Measurements from ENCODE around the gene JCHAIN. TPM values are rescaled to one million over a fixed set of nuclear protein-coding genes. Genes with fewer than 3 reads are reported as not detected.
"Not testable (repeated sequence)": the region's sequence is repeated elsewhere in the genome, so short reads cannot be mapped to it uniquely, and the experiment has no call there.

Gene JCHAIN
- total RNA-seq, 2 donors from 2014 or later: not detected

- no peak overlapping the region for H3K27ac Mint-ChIP-seq
- no peak for ATAC-seq (replicated peaks)
These were observed 10.3 kb upstream of the JCHAIN start for GRCh38 chr4:70676554-70677090.

GRCh38 chr4:70674731-70675130, 8.4 kb upstream of the JCHAIN start:
- H3K27ac Mint-ChIP-seq: no peak overlapping the region
- H3K9me3 Mint-ChIP-seq: no peaks in the 10 kb centered on the region
- H3K36me3 Mint-ChIP-seq (ENCODE audit: low read depth): no peaks in the 10 kb centered on the region
- H3K4me1 Mint-ChIP-seq: peaks cover 6% of the 10 kb centered on the region
- no peak overlapping the region for H3K4me3 Mint-ChIP-seq
- no peak for ATAC-seq (replicated peaks)
- peaks cover 11% of the 10 kb centered on the region for H3K27me3 Mint-ChIP-seq

More at GRCh38 chr4:70676554-70677090, 10.3 kb upstream of the JCHAIN start:
- Mint-ChIP-seq H3K9me3 (no peaks in the 10 kb centered on the region), H3K4me1 (peaks cover 6% of the 10 kb centered on the region), H3K4me3 (no peak overlapping the region), H3K36me3 (ENCODE audit: low read depth) (no peaks in the 10 kb centered on the region), H3K27me3 (peaks cover 4% of the 10 kb centered on the region)

GRCh38 chr4:70674191-70674590, 7.9 kb upstream of the JCHAIN start:
- H3K4me1 Mint-ChIP-seq: peaks cover 6% of the 10 kb centered on the region
- H3K9me3 Mint-ChIP-seq: no peaks in the 10 kb centered on the region
- H3K4me3 Mint-ChIP-seq: no peak overlapping the region

GRCh38 chr4:70671091-70671490, 4.8 kb upstream of the JCHAIN start:
- Mint-ChIP-seq H3K4me3 (no peak overlapping the region), H3K4me1 (no peaks in the 10 kb centered on the region), H3K27me3 (peaks cover 11% of the 10 kb centered on the region), H3K27ac (no peak overlapping the region), H3K9me3 (no peaks in the 10 kb centered on the region), H3K36me3 (ENCODE audit: low read depth) (no peaks in the 10 kb centered on the region)
- ATAC-seq (replicated peaks): no peak

More at GRCh38 chr4:70674191-70674590, 7.9 kb upstream of the JCHAIN start:
- H3K27ac Mint-ChIP-seq: no peak overlapping the region
- peaks cover 11% of the 10 kb centered on the region for H3K27me3 Mint-ChIP-seq
- ATAC-seq (replicated peaks): no peak
- H3K36me3 Mint-ChIP-seq (ENCODE audit: low read depth): no peaks in the 10 kb centered on the region

GRCh38 chr4:70670332-70671014, 4.2 kb upstream of the JCHAIN start:
- ATAC-seq (replicated peaks): no peak
- Mint-ChIP-seq H3K27me3 (peaks cover 11% of the 10 kb centered on the region), H3K4me3 (no peak overlapping the region), H3K36me3 (ENCODE audit: low read depth) (no peaks in the 10 kb centered on the region), H3K4me1 (no peaks in the 10 kb centered on the region), H3K9me3 (no peaks in the 10 kb centered on the region), H3K27ac (no peak overlapping the region)

GRCh38 chr4:70667740-70668535, 1.6 kb upstream of the JCHAIN start:
- Mint-ChIP-seq H3K36me3 (ENCODE audit: low read depth) (no peaks in the 10 kb centered on the region), H3K27ac (no peak overlapping the region), H3K27me3 (peaks cover 7% of the 10 kb centered on the region), H3K4me1 (no peaks in the 10 kb centered on the region), H3K9me3 (no peaks in the 10 kb centered on the region), H3K4me3 (no peak overlapping the region)
- ATAC-seq (replicated peaks): no peak

GRCh38 chr4:70661309-70661922, 4.9 kb downstream of the JCHAIN start:
- H3K27me3 Mint-ChIP-seq, H3K9me3 Mint-ChIP-seq: not testable (repeated sequence)

GRCh38 chr4:70660106-70660505, 6.2 kb downstream of the JCHAIN start:
- Mint-ChIP-seq H3K36me3 (ENCODE audit: low read depth) (no peaks in the 10 kb centered on the region), H3K27me3 (no peaks in the 10 kb centered on the region), H3K4me1 (no peaks in the 10 kb centered on the region), H3K9me3 (no peaks in the 10 kb centered on the region), H3K27ac (no peak overlapping the region), H3K4me3 (no peak overlapping the region)
- no peak for ATAC-seq (replicated peaks)

More at GRCh38 chr4:70661309-70661922, 4.9 kb downstream of the JCHAIN start:
- H3K27ac Mint-ChIP-seq; H3K4me3 Mint-ChIP-seq; H3K36me3 Mint-ChIP-seq (ENCODE audit: low read depth); H3K4me1 Mint-ChIP-seq: not testable (repeated sequence)
- peak; percentile 90 for ATAC-seq (replicated peaks)

- Mint-ChIP-seq H3K27me3 (no peaks in the 10 kb centered on the region), H3K4me1 (no peaks in the 10 kb centered on the region), H3K36me3 (ENCODE audit: low read depth) (no peaks in the 10 kb centered on the region), H3K9me3 (no peaks in the 10 kb centered on the region), H3K4me3 (no peak overlapping the region), H3K27ac (no peak overlapping the region)
- no peak for ATAC-seq (replicated peaks)
These were observed 7.9 kb downstream of the JCHAIN start for GRCh38 chr4:70658418-70658817.

GRCh38 chr4:70657326-70657725, 9.0 kb downstream of the JCHAIN start:
- Mint-ChIP-seq H3K4me1 (no peaks in the 10 kb centered on the region), H3K27ac (no peak overlapping the region), H3K9me3 (no peaks in the 10 kb centered on the region), H3K4me3 (no peak overlapping the region), H3K36me3 (ENCODE audit: low read depth) (no peaks in the 10 kb centered on the region), H3K27me3 (no peaks in the 10 kb centered on the region)
- ATAC-seq (replicated peaks): no peak

GRCh38 chr4:70654605-70655011, 11.7 kb downstream of the JCHAIN start:
- Mint-ChIP-seq H3K36me3 (ENCODE audit: low read depth) (no peaks in the 10 kb centered on the region), H3K9me3 (no peaks in the 10 kb centered on the region), H3K4me1 (no peaks in the 10 kb centered on the region), H3K27me3 (no peaks in the 10 kb centered on the region), H3K4me3 (no peak overlapping the region), H3K27ac (no peak overlapping the region)
- no peak for ATAC-seq (replicated peaks)

- Mint-ChIP-seq H3K36me3 (ENCODE audit: low read depth) (no peaks in the 10 kb centered on the region), H3K4me1 (no peaks in the 10 kb centered on the region), H3K9me3 (no peaks in the 10 kb centered on the region), H3K27me3 (no peaks in the 10 kb centered on the region), H3K27ac (no peak overlapping the region), H3K4me3 (no peak overlapping the region)
- ATAC-seq (replicated peaks): peak; percentile 28
These were observed 14.3 kb downstream of the JCHAIN start for GRCh38 chr4:70651864-70652506.

- not testable (repeated sequence) for ATAC-seq (replicated peaks); H3K27ac Mint-ChIP-seq; H3K4me1 Mint-ChIP-seq; H3K9me3 Mint-ChIP-seq; H3K4me3 Mint-ChIP-seq; H3K36me3 Mint-ChIP-seq (ENCODE audit: low read depth); H3K27me3 Mint-ChIP-seq
These were observed 15.6 kb downstream of the JCHAIN start for GRCh38 chr4:70650741-70651140.

GRCh38 chr4:70640192-70640591, 26.1 kb downstream of the JCHAIN start:
- no peak overlapping the region for H3K4me3 Mint-ChIP-seq
- H3K9me3 Mint-ChIP-seq: no peaks in the 10 kb centered on the region
- no peaks in the 10 kb centered on the region for H3K27me3 Mint-ChIP-seq
- peaks cover 5% of the 10 kb centered on the region for H3K36me3 Mint-ChIP-seq (ENCODE audit: low read depth)
- peaks cover 5% of the 10 kb centered on the region for H3K4me1 Mint-ChIP-seq
- H3K27ac Mint-ChIP-seq: peak overlapping the region; percentile 48
- peak; percentile 71 for ATAC-seq (replicated peaks)
